IMR-90 (cell line): ENCODE data around the gene TSPAN16. TPM values are rescaled to one million over a fixed set of nuclear protein-coding genes. Genes with fewer than 3 reads are reported as not detected.

Experiments
- ATAC-seq: fragments of 200-7000 bp; cut with Tn5 transposase; 2 replicates; pipeline ENCODE4 v1.9.1; 2020; ENCODE audit warnings: low read depth, mild to moderate bottlenecking, moderate library complexity
- BruUV-seq: library from RNA; stranded (reverse); fragments of 400-500 nt; replicated peaks from 2 replicates; lab custom pipeline; 2021; lab: Mats Ljungman, UMichigan
- CTCF ChIA-PET: fragments of 300-600 bp; formaldehyde crosslinking; extraction: SDS; loops from one replicate; lab custom pipeline; 2021; ENCODE audit warnings: antibody characterized with exemption; lab: Yijun Ruan, JAX
- POLR2A ChIA-PET: fragments of 300-600 bp; sonication (Branson Sonifier 250); formaldehyde crosslinking; loops from one replicate; lab custom pipeline; 2022; ENCODE audit warnings: antibody characterized with exemption; ENCODE audit not compliant: unreplicated experiment; lab: Charles Lee
- DNase-seq: peaks from one replicate; pipeline ENCODE4 v3.0.0; 2013
- H2AFZ ChIP-seq: replicated peaks from 2 replicates; pipeline ENCODE3; 2013; ENCODE audit warnings: low read length, mild to moderate bottlenecking; ENCODE audit not compliant: poor library complexity
- H2AK5ac ChIP-seq: 2 replicates; pipeline ENCODE4 v1.6.1; 2013; ENCODE audit warnings: low read depth, low read length, inconsistent platforms
- H2AK9ac ChIP-seq: replicated peaks from 2 replicates; pipeline ENCODE3; 2013; ENCODE audit warnings: mild to moderate bottlenecking, low read depth, low read length, moderate library complexity; ENCODE audit not compliant: poor library complexity
- H2BK120ac ChIP-seq: 2 replicates; pipeline ENCODE4 v1.6.1; 2013; ENCODE audit warnings: low read depth, low read length, inconsistent platforms
- H2BK15ac ChIP-seq: 3 replicates; pipeline ENCODE4 v1.6.1; 2013; ENCODE audit warnings: low read depth, low read length, inconsistent platforms
- H2BK20ac ChIP-seq: 2 replicates; pipeline ENCODE4 v1.6.1; 2013; ENCODE audit warnings: low read depth, mild to moderate bottlenecking, inconsistent platforms, low read length, moderate library complexity
- H2BK5ac ChIP-seq: 2 replicates; pipeline ENCODE4 v1.6.1; 2013; ENCODE audit warnings: mild to moderate bottlenecking, low read depth, low read length, inconsistent platforms; ENCODE audit not compliant: poor library complexity, severe bottlenecking
- H3K14ac ChIP-seq: replicated peaks from 2 replicates; pipeline ENCODE4 v1.6.1; 2013; ENCODE audit warnings: low read depth, low read length, inconsistent platforms
- H3K18ac ChIP-seq: 2 replicates; pipeline ENCODE4 v1.6.1; 2013; ENCODE audit warnings: low read depth, low read length, control low read depth
- H3K23ac ChIP-seq: 2 replicates; pipeline ENCODE4 v1.6.1; 2013; ENCODE audit warnings: low read depth, low read length, inconsistent platforms
- H3K27ac ChIP-seq: 2 replicates; pipeline ENCODE4 v1.5.1; 2013; ENCODE audit warnings: mild to moderate bottlenecking, control low read depth, low read length; ENCODE audit not compliant: insufficient read depth
- H3K27me3 ChIP-seq: 2 replicates; pipeline ENCODE4 v1.6.1; 2013; ENCODE audit warnings: low read length; ENCODE audit not compliant: control insufficient read depth, insufficient read depth
- H3K36me3 ChIP-seq: 2 replicates; pipeline ENCODE4 v1.6.1; 2013; ENCODE audit warnings: low read length, mixed read lengths; ENCODE audit not compliant: control insufficient read depth, insufficient read depth
- H3K4ac ChIP-seq: 2 replicates; pipeline ENCODE4 v1.6.1; 2013; ENCODE audit warnings: low read depth, low read length, inconsistent platforms
- H3K4me1 ChIP-seq: 2 replicates; pipeline ENCODE4 v1.6.1; 2013; ENCODE audit warnings: low read length, mixed read lengths; ENCODE audit not compliant: control insufficient read depth, insufficient read depth
- H3K4me2 ChIP-seq: 2 replicates; pipeline ENCODE4 v1.6.1; 2013; ENCODE audit warnings: low read depth, mild to moderate bottlenecking, control low read depth, low read length, moderate library complexity
- H3K4me3 ChIP-seq: 2 replicates; pipeline ENCODE4 v1.5.1; 2013; ENCODE audit warnings: low read depth, mild to moderate bottlenecking, control low read depth, low read length, moderate library complexity; ENCODE audit not compliant: insufficient read depth
- H3K56ac ChIP-seq: 2 replicates; pipeline ENCODE4 v1.6.1; 2013; ENCODE audit warnings: low read length, inconsistent platforms; ENCODE audit not compliant: insufficient read depth; ENCODE audit errors: extremely low read depth
- H3K79me1 ChIP-seq, 2 experiments: 2 replicates each; pipeline ENCODE4 v1.6.1; 2013; ENCODE audit warnings: low read length in 2 of 2, inconsistent platforms in 1 of 2, low read depth in 1 of 2
- H3K9ac ChIP-seq: 2 replicates; pipeline ENCODE4 v1.6.1; 2013; ENCODE audit warnings: low read depth, low read length, control low read depth
- H3K9me1 ChIP-seq: 2 replicates; pipeline ENCODE4 v1.6.1; 2013; ENCODE audit warnings: low read length, inconsistent platforms; ENCODE audit not compliant: insufficient read depth
- H3K9me3 ChIP-seq: 2 replicates; pipeline ENCODE4 v1.6.1; 2013; ENCODE audit warnings: low read length; ENCODE audit not compliant: control insufficient read depth, insufficient read depth
- H4K20me1 ChIP-seq: 2 replicates; pipeline ENCODE4 v1.6.1; 2013; ENCODE audit warnings: low read length, inconsistent platforms; ENCODE audit not compliant: insufficient read depth
- H4K5ac ChIP-seq: 2 replicates; pipeline ENCODE4 v1.6.1; 2013; ENCODE audit warnings: mild to moderate bottlenecking, low read depth, low read length, control low read depth
- H4K8ac ChIP-seq, 2 experiments: 2 replicates each; pipeline ENCODE4 v1.6.1; 2013; ENCODE audit warnings: low read depth in 2 of 2, low read length in 2 of 2, control low read depth in 1 of 2, inconsistent platforms in 1 of 2
- H4K91ac ChIP-seq: 2 replicates; pipeline ENCODE4 v1.6.1; 2013; ENCODE audit warnings: low read depth, low read length, inconsistent platforms; ENCODE audit not compliant: insufficient read depth
- BHLHE40 ChIP-seq: fragments of 150-350 bp; IDR thresholded peaks from 2 replicates; pipeline ENCODE4 v1.6.1; 2016; ENCODE audit warnings: mild to moderate bottlenecking, low read depth, low read length
- CEBPB ChIP-seq: IDR thresholded peaks from 2 replicates; pipeline ENCODE4 v1.6.1; 2012; ENCODE audit warnings: low read depth, low read length, improper control_type of control experiment
- CHD1 ChIP-seq: IDR thresholded peaks from 2 replicates; pipeline ENCODE4 v1.6.1; 2012; ENCODE audit warnings: low read depth, low read length, improper control_type of control experiment
- CTCF ChIP-seq: conservative IDR thresholded peaks from 2 replicates; pipeline ENCODE4 v1.5.1; 2012; ENCODE audit warnings: mild to moderate bottlenecking, low read depth, low read length, improper control_type of control experiment
- ELK1 ChIP-seq: fragments of 150-350 bp; IDR thresholded peaks from 2 replicates; pipeline ENCODE4 v1.6.1; 2016; ENCODE audit warnings: low read depth, mild to moderate bottlenecking, low read length, moderate library complexity, borderline replicate concordance
- FOS ChIP-seq: fragments of 150-350 bp; IDR thresholded peaks from 2 replicates; pipeline ENCODE4 v1.6.1; 2016; ENCODE audit warnings: low read depth, low read length
- MAZ ChIP-seq: IDR thresholded peaks from 2 replicates; pipeline ENCODE4 v1.6.1; 2012; ENCODE audit warnings: low read depth, mild to moderate bottlenecking, low read length, improper control_type of control experiment, moderate library complexity, borderline replicate concordance
- MXI1 ChIP-seq: IDR thresholded peaks from 2 replicates; pipeline ENCODE4 v1.6.1; 2012; ENCODE audit warnings: low read depth, mild to moderate bottlenecking, low read length, moderate library complexity, borderline replicate concordance
- NFE2L2 ChIP-seq: fragments of 150-350 bp; IDR thresholded peaks from 2 replicates; pipeline ENCODE4 v1.6.1; 2016; ENCODE audit warnings: low read depth, mild to moderate bottlenecking, low read length
- POLR2A ChIP-seq: IDR thresholded peaks from 2 replicates; pipeline ENCODE4 v1.6.1; 2012; ENCODE audit warnings: mild to moderate bottlenecking, low read depth, low read length
- RAD21 ChIP-seq: IDR thresholded peaks from 2 replicates; pipeline ENCODE4 v1.6.1; 2012; ENCODE audit warnings: low read length, improper control_type of control experiment
- RCOR1 ChIP-seq: IDR thresholded peaks from 2 replicates; pipeline ENCODE4 v1.6.1; 2012; ENCODE audit warnings: mild to moderate bottlenecking, low read length, improper control_type of control experiment; ENCODE audit not compliant: insufficient replicate concordance
- RFX5 ChIP-seq: IDR thresholded peaks from 2 replicates; pipeline ENCODE4 v1.8.0; 2012; ENCODE audit warnings: low read depth, mild to moderate bottlenecking, low read length, moderate library complexity
- SMC3 ChIP-seq: fragments of 150-350 bp; IDR thresholded peaks from 2 replicates; pipeline ENCODE4 v1.6.1; 2016; ENCODE audit warnings: low read depth, mild to moderate bottlenecking, antibody characterized with exemption, low read length, moderate library complexity
- USF2 ChIP-seq: fragments of 150-350 bp; IDR thresholded peaks from 2 replicates; pipeline ENCODE4 v1.6.1; 2017; ENCODE audit warnings: mild to moderate bottlenecking, antibody characterized with exemption, low read length, low read depth
- WGBS, 2 experiments: methylation state at CpG; one replicate each; pipeline versions ENCODE4 v1.1.5 to v1.1.7; 2013; ENCODE audit warnings: missing lambda C conversion rate in 2 of 2; ENCODE audit not compliant: insufficient read length in 1 of 2; ENCODE audit errors: extremely low coverage in 2 of 2; 5-methylcytosine and 5-hydroxymethylcytosine counted together
- dilution Hi-C: fragments of 300-500 bp; cut with HindIII; formaldehyde crosslinking; loops from one replicate; pipeline ENCODE4 v1.14.3; 2018; ENCODE audit warnings: low sequenced_read_pairs; ENCODE audit not compliant: unreplicated experiment
- in situ Hi-C: fragments of 300-500 bp; cut with MboI; formaldehyde crosslinking; loops from 3 replicates; pipeline ENCODE4 v1.14.3; 2019; ENCODE audit warnings: low sequenced_read_pairs, inconsistent platforms, mixed read lengths
- intact Hi-C: fragments of 100-400 bp; cut with micrococcal nuclease; formaldehyde crosslinking; loops from 2 replicates; pipeline ENCODE4 v1.10.0; 2022
- polyA plus RNA-seq, 3 experiments: library from polyadenylated mRNA; depleted of rRNA; stranded (reverse); fragments of >200 nt; gene quantifications; 2 replicates each; pipeline ENCODE4 v1.2.3, GENCODE V29; 2012; ENCODE audit warnings: low replicate concordance in 1 of 3
- total RNA-seq: library from RNA; depleted of rRNA; stranded (reverse); fragments of >200 nt; gene quantifications from 2 replicates; pipeline ENCODE4 v1.2.3, GENCODE V29; 2012

TSPAN16 gene
- total and polyA plus RNA-seq, 2 of the 4 experiments (the other 2 are of a cell fraction), result not detected

GRCh38 chr19:11281356-11282049 lies 14.5 kb upstream of the TSPAN16 start:
- H3K4me2 ChIP-seq, result no peak overlapping the region
- H3K4ac ChIP-seq, result no peak overlapping the region
- H3K14ac ChIP-seq, result no peak overlapping the region
- H2BK5ac ChIP-seq, result no peak overlapping the region
- dilution Hi-C loops (no loop called here), in situ Hi-C loops (no loop called here), intact Hi-C loops (no loop called here)
- no peak overlapping the region for H2BK20ac ChIP-seq
- H2AK9ac ChIP-seq, result no peak overlapping the region
- no peak overlapping the region for H3K27ac ChIP-seq
- no peaks in the 10 kb centered on the region for H3K9me1 ChIP-seq
- 0 out of 2 replicates have a peak, but pooled peaks have one; percentile 42 for ATAC-seq
- H3K9ac ChIP-seq, result no peak overlapping the region
- DNase-seq, result no peak
- H3K4me3 ChIP-seq, result no peak overlapping the region
- no peak overlapping the region for H3K18ac ChIP-seq
- 11% methylated on average over 1 of the region's 11 CpGs; no CpG with 5 or more reads in 1 of the 2 experiments for whole genome bisulfite sequencing, 2 experiments
- no peak overlapping the region for H4K5ac ChIP-seq
- POLR2A ChIA-PET, result interaction anchor here (0.5 kb wide), 1 partner anchor 8 kb away, joined by 3 read pairs; no protein-coding TSS in a partner anchor
- H3K36me3 ChIP-seq, result no peaks in the 10 kb centered on the region
- H4K8ac ChIP-seq, result no peak overlapping the region
- CTCF ChIA-PET, result interaction anchor here (1.3 kb wide), 1 partner anchor 12 kb away, joined by 5 read pairs; no protein-coding TSS in a partner anchor
- H3K9me3 ChIP-seq, result no peaks in the 10 kb centered on the region
- no peaks in the 10 kb centered on the region for H3K79me1 ChIP-seq
- H3K4me1 ChIP-seq, result no peaks in the 10 kb centered on the region
- no peak overlapping the region for H2BK15ac ChIP-seq
- BruUV-seq, result no TSS peak
- H3K56ac ChIP-seq, result no peak overlapping the region
- H4K91ac ChIP-seq, result no peak overlapping the region
- H2AFZ ChIP-seq, result no peak overlapping the region
- 0 out of 2 replicates have a peak overlapping the region, but pooled peaks have one; percentile 42 for H3K23ac ChIP-seq
- H2AK5ac ChIP-seq, result no peak overlapping the region
- peaks cover 5% of the 10 kb centered on the region for H3K27me3 ChIP-seq
- no peak overlapping the region for H2BK120ac ChIP-seq
- H4K20me1 ChIP-seq, result no peaks in the 10 kb centered on the region
- TF ChIP-seq FOS, result no peak
- TF ChIP-seq RAD21, result no peak
- TF ChIP-seq ELK1, result no peak
- TF ChIP-seq NFE2L2, result no peak
- no peak for TF ChIP-seq USF2
- TF ChIP-seq CEBPB, result no peak
- no peak for TF ChIP-seq CTCF
- TF ChIP-seq RFX5, result no peak
- no peak for TF ChIP-seq MAZ
- TF ChIP-seq SMC3, result no peak
- TF ChIP-seq MXI1, result no peak
- TF ChIP-seq RCOR1, result no peak
- no peak for TF ChIP-seq POLR2A
- TF ChIP-seq BHLHE40, result no peak
- TF ChIP-seq CHD1, result no peak
